Measurements from ENCODE around the gene TENT4B. TPM values are rescaled to one million over a fixed set of nuclear protein-coding genes. Genes with fewer than 3 reads are reported as not detected.
A peak's percentile ranks its signal among the peaks of the same experiment; 100 is the strongest.

The TENT4B gene
- 10.9 to 11.5 TPM (median 11.3 TPM) in 3 replicates for total RNA-seq

GRCh38 chr16:50152807-50153595 lies at the start of gene TENT4B:
TSS of gene TENT4B (plus strand) at chr16:50153306. CDS start at chr16:50153622, 316 bp downstream.
- no peak for TF ChIP-seq CTCF (IDR thresholded peaks at IDR 0.05; ENCODE audit: unreplicated experiment)
- no peaks in the 10 kb centered on the region for H3K9me3 Mint-ChIP-seq
- DNase-seq (ENCODE audit: low spot score in 2 of 2, unreplicated experiment in 2 of 2): peak; percentile 63 to 85
- H3K36me3 Mint-ChIP-seq: no peaks in the 10 kb centered on the region
- H3K4me1 Mint-ChIP-seq: peaks cover 23% of the 10 kb centered on the region
- H3K27me3 Mint-ChIP-seq (ENCODE audit: low read depth): no peaks in the 10 kb centered on the region
- H3K4me3 Mint-ChIP-seq: peak within 1 kb of the TSS; percentile 89
- H3K27ac Mint-ChIP-seq: peak within 1 kb of the TSS; percentile 96

DNA sequence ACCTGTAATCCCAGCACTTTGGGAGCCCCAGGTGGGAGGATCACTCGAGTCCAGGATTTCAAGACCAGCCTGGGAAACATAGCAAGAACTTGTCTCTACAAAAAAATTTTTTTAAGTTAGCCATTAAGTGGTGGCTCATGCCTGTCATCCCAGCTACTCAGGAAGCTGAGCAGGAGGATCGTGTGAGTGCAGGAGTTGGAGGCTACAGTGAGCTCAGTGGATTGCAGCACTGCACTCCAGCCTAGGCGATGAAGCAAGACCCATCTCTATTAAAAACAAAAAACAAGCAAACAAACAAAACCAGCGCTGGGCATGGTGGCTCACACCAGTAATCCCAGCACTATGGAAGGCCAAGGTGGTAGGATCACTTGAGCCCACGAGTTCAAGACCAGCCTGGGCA lies 49.3 kb upstream of the TENT4B start:
- peaks cover 10% of the 10 kb centered on the region for H3K4me1 Mint-ChIP-seq
- DNase-seq (ENCODE audit: low spot score in 2 of 2, unreplicated experiment in 2 of 2): no peak
- TF ChIP-seq CTCF (IDR thresholded peaks at IDR 0.05; ENCODE audit: unreplicated experiment): no peak
- peaks cover 17% of the 10 kb centered on the region for H3K36me3 Mint-ChIP-seq
- no peak overlapping the region for H3K27ac Mint-ChIP-seq
- no peaks in the 10 kb centered on the region for H3K27me3 Mint-ChIP-seq (ENCODE audit: low read depth)
- no peaks in the 10 kb centered on the region for H3K9me3 Mint-ChIP-seq
- no peak overlapping the region for H3K4me3 Mint-ChIP-seq

- TF ChIP-seq CTCF (IDR thresholded peaks at IDR 0.05; ENCODE audit: unreplicated experiment): no peak
- peaks cover 2% of the 10 kb centered on the region for H3K27me3 Mint-ChIP-seq (ENCODE audit: low read depth)
- H3K36me3 Mint-ChIP-seq: no peaks in the 10 kb centered on the region
- H3K4me3 Mint-ChIP-seq: no peak overlapping the region
- no peak for DNase-seq (ENCODE audit: low spot score in 2 of 2, unreplicated experiment in 2 of 2)
- H3K27ac Mint-ChIP-seq: no peak overlapping the region
- H3K4me1 Mint-ChIP-seq: no peaks in the 10 kb centered on the region
- no peaks in the 10 kb centered on the region for H3K9me3 Mint-ChIP-seq
These were observed 38.6 kb upstream of the TENT4B start for GRCh38 chr16:50114357-50115129.

DNA sequence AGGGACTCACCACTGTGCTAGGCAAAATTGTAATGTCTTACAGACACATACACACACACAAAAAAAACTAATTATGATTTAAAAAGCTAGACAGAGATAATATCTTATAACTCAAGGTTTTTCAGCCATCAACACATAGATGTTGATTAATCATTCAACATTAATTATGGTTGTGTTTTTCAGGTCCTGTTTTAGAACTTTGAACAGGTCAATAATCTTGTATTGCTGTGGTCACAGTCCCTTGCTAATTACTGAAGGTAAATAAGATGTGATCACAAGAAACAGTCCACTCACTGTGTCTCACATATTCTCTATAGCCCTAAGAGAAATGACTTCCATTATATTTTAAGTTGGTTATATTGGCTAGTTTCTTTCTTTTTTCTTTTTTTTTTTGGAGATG lies 32.4 kb upstream of the TENT4B start:
- Mint-ChIP-seq H3K4me1 (no peaks in the 10 kb centered on the region), H3K27me3 (ENCODE audit: low read depth) (peaks cover 2% of the 10 kb centered on the region), H3K27ac (no peak overlapping the region), H3K4me3 (no peak overlapping the region), H3K9me3 (peaks cover 4% of the 10 kb centered on the region), H3K36me3 (peaks cover 2% of the 10 kb centered on the region)
- no peak for TF ChIP-seq CTCF (IDR thresholded peaks at IDR 0.05; ENCODE audit: unreplicated experiment)
- no peak for DNase-seq (ENCODE audit: low spot score in 2 of 2, unreplicated experiment in 2 of 2)

- Mint-ChIP-seq H3K4me3 (no peak overlapping the region), H3K9me3 (peaks cover 4% of the 10 kb centered on the region), H3K36me3 (peaks cover 2% of the 10 kb centered on the region), H3K4me1 (no peaks in the 10 kb centered on the region), H3K27me3 (ENCODE audit: low read depth) (peaks cover 2% of the 10 kb centered on the region), H3K27ac (no peak overlapping the region)
- DNase-seq (ENCODE audit: low spot score in 2 of 2, unreplicated experiment in 2 of 2): no peak
- no peak for TF ChIP-seq CTCF (IDR thresholded peaks at IDR 0.05; ENCODE audit: unreplicated experiment)
These were observed 31.8 kb upstream of the TENT4B start for GRCh38 chr16:50121278-50121677.
